NCI-H524 (cell line): ENCODE results near the gene KLF7.
"Not testable (repeated sequence)": the region's sequence is repeated elsewhere in the genome, so short reads cannot be mapped to it uniquely, and the experiment has no call there.

Experiments used
- DNase-seq, 2 experiments: peaks; one replicate each; lab custom pipeline; 2025; lab: John Stamatoyannopoulos, UW

The KLF7 gene

DNA sequence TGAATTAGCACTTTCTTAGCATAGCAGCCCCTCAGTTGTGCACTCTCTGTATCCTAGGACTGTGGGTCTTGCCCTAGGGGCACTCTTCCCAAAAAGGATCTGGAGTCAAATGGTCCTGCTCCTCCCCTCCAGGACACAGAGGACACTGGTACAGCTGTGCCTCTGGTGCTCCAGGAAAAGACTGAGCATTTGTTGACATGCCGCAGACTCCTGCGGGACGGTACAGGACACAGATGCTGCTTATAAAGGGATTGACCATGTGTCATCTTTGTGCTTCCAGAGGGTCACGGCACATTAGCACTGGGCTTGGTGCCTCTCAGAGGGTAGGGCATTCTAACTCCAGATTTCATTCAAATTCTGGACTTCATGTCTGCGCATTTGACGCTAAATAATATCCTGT, 110.5 kb downstream of the KLF7 start:
- DNase-seq, result no peak

DNA sequence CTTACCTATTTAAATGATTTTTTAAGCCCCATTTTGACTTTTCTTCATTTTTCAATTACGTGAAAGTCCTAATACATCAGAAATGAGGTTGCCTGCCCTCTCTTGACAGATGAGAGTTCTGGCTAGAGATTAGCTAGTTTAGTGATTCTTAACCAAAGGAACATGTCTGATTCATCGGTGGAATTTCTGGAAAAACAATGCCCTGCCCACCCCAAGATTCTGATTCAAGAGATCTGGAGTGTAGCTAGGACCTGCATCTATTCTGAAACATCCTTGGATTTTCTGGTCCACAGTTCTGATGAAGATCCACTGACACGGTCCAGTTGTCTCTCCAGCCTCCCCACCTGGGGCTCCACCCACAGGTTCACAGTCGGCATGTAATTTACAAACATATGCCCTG, 111.2 kb downstream of the KLF7 start:
- DNase-seq, result no peak

DNA sequence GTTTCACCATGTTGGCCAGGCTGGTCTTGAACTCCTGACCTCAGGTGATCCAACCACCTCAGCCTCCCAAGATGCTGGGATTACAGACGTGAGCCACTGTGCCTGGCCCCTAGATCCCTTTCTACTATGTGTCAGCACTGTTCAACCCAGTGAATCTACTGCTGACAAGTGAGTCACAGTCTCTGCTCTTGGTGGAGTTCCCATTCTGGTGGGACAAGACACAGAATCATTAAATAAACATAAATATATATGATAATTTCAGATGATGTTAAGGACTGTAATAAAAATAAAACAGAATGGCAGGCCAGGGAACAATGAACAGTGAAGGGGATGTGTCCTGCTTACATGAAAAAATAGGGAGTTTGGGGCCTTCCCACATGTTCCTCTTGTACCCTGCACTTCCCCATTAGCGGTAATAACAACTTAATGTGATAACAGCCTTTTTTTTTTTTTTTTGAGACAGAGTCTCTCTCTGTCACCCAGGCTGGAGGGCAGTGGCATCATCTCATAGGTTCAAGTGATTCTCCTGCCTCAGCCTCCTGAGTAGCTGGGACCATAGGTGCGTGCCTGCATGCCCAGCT, 114.3 kb downstream of the KLF7 start:
- DNase-seq, result no peak

DNA sequence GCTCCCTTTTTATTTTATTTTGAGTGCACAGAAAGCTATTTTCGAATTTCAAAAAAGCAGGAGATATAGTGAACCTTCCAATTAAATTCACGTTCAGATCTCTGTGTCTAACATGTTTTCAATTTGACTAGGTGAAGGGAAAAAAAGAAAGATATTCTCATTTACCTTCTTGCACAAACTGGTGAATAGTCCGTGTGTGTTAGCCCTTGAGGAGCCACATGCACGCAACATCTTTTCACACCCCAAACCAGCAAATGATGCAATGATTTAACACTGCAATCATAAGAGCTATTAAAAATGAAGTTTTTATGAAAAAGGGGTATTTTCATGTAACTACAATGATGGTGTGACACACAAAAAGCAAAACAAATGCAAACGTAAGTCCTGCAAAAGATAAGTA, 116.6 kb downstream of the KLF7 start:
- no peak for DNase-seq

DNA sequence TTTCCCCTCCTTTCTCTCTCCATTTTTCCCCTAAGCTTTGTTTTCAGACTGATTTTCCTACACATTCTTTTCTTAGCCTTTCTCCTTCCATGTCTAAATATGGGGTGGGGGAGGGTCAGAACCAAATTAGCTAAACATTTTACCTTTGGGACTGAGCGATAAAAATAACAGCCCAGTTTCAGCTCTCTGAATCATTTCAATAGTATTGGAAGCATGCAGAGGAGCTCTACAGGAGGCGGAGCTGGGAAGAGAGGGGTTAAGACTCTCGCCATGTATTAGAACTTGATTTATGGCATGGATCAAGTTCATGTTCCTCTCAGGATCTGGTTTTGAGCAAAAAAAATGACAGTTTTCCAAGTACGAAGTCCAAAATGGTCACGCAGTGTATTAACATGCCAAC, 117.3 kb downstream of the KLF7 start:
- DNase-seq, result no peak

DNA sequence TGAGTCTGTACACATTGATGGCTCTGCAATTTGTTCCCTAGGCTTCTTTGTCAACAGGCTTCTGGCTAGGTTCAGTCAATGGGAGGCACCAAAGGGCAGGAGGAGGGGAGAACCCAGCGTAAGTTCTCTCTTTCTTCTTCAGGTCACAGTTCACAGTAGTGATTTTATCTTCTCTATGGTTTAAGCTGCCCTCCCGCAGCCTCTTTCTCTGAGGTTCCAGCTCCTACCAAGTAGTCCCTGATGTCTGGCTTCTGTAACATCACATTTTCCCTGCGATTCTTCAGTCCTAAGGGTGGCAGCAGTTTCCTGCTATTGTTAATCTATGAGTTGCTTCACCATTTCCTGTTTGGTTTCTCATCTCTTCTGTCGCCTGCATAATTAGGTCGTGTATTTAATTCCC, 119.0 kb downstream of the KLF7 start:
- DNase-seq, result no peak

DNA sequence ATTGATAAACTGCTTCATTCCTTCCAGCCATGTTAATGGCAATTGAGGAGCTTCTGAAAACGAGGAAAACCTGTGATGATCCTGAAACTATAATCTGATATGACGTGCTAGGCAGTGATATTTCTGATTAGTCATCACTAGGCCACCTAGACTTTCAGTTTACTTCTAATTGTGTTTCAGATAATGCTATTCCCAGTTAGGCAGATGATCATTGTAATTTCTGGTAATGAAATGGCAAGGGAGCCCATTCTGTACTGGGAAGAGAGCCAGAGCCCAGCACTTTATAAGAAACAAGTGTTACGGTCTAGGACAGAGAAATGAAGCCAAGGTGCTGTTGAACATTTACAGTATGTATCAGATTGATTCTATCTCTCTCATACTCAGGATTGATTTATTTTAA, 120.2 kb downstream of the KLF7 start:
- no peak for DNase-seq

DNA sequence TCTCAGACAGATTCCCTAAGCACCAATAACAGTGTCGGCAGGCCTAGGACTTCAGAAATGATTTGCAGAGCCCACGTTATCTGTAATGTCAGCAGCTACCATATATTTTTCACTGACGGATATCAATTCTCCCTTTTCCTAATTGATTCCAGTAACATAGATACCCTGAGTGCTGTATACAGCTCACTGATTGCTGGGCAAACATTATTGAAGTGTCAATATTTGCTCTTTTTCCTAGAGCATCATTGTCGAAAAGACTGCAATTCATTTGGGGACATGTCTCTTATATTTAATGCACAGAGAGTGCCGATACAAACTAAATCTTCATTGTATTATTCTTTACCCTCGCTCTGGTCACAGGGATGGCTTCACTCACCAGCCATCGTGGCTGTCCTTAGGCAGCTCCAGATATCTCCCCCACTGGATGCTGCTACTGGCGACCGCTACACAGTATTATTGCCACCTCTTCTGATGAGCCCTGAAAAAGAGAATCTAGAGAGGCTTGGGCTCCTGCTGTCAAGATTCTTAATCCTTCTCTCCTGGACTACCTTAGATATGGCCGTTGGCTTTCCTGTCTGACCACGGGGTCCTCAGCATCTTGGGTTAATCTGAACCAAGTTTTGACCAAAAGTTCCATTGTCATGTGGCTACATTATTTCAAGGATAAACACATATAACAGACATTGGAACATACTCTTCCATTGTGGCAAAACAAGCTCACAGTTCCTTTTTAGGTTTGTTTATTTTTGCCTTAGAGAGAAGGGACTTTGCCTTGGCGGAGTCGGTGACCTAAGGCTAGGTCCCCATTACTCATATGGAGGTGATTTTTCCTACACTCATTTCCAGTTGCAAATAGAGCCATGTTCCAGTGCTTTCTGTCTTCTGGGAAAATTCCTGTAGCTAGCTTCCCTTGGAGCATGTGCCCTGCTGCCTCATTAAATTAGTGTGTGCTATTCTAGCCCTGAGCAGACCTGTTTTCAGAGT, 121.1 kb downstream of the KLF7 start:
- no peak for DNase-seq

DNA sequence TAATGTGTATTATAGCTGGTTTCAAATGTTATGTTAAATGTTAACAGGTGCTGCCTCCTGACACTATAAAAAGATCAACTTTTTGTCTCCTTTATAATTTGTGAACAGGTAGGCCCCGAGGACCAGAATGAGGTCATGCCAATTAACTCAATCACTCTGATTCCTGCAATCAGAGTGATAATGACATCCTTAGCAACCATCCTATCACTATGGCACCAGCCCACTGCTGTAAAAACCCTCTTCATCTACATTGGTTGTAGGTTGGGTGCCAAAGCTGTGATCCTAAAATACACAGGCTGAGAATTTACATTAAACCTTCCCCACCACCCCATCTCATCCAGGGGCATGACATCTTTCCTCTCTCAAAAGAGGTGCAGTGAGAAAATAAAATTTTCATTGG, 122.9 kb downstream of the KLF7 start:
- DNase-seq, result no peak

DNA sequence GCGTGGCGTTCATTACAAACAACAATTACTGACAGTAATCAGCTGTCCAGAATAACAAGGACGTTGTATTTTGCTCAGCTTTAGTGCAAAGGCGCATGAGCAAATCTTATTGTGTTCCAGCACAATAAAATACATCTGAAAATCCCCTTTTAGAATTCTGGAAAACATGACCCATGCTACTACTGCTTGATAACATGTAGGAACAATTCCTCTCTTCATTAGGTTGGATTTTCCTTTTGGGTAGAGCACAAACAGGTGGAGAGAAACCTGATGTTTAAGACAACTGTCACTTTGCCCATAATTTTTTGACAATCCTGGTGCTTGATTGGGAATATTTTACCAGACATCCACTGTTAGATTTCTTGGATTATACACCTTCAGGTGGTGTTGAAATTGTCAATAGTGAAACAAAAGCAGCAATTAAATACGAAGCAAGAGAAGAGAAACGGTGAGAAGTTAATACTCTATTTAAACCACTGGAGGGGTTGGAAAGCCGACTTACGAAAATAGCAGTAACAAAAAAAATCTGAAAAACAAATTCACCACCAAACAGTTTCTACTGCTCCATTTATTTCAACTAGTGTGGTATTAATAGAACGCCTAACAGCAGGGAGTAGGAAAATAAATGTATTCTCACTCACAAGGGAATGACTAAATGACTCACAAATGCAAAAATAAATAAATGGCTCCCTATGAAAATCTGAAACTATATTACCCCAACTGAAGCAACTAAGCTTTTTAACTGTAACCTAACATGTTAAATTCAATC, 123.8 kb downstream of the KLF7 start:
- no peak for DNase-seq

DNA sequence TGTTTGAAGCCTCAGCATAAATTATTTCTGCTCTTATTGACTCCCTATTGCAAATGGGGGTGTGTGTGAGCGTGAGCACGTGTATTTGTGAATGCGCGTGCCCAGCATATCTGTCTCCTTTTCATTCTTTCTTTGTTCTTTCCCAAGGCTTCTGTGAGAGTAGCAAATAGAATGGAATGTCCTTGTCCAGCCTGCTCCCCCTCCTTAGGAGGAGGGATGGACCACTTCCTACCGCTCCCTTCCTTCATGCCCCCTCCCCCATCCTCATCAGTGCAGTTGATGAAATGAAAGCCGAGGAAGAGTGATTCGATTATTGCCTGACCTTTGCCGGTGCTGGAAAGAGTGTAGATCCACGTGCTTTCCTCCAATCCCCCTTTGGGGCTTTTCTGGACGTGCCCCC, 124.5 kb downstream of the KLF7 start:
- no peak for DNase-seq

DNA sequence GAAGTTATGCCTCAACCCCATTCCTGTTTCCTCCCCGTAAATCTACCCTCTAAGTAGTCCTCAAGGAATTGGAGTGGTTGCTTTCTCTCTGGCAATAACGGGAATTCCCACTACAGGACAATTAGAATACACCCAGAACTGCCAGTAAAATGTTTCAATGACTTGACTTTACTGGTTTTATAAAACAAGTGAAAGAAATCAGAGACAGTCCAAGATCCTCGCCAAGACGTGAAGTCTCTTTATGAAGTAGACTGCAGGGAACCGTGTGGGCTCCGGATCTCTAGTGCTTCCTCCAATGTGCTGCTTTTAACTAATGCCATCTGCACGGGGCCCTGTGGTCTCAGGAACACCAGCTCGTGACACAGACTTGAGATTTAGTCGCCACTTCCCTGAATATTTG, 125.1 kb downstream of the KLF7 start:
- DNase-seq, result no peak

DNA sequence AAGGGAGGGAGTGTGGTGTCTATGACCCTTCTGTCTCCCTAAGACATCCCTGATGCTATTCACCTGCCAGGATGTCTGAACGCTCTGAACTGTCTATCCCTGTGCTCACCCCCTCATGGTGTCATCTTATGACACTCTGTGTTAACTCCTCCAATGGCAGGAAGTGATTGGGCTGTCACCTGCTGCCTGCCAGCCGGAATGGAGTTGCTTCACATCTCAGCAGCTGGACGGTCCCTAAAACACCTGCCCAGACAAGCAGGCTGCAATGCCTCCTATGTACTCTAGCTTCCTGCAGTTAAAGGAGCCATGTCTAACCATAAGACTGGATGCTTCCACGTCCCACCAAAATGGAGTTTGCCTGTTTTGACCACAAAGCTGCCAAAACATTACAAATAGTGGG, 126.5 kb downstream of the KLF7 start:
- DNase-seq, result no peak

DNA sequence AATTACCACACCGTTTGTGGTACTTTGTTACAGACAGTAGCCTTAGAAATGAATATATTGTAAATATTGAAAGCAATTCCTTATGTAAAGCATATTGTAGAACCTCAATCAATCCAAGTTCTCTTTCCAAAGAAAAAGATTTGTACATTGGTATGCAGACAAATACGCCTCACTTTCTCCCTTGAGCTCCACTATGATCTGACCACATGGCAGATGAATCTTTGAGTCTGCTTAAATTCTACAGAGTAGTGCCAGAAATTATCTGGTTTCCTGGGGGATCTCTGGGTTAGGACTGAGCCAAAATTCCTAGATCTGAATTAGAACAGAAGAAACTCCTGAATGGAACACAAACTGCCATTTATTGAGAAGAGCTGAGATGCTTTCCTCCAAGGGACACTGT, 127.4 kb downstream of the KLF7 start:
- no peak for DNase-seq

DNA sequence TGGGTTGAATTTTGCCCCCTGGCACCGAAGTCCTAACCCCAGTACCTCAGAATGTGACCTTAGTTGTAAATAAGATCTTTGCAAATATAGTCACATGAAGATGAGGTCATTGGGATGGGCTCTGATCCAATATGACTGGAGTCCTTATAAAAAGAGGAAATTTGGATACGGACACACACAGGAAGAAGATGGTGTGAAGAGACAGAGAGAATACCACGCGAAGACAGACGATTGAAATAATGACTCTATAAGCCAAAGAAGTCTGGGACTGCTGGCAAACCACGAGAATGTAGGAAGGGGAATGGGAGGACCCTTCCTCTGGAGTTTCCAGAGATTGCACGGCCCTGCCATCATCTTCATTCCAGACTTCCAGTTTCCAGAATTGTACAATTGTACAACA, 127.9 kb downstream of the KLF7 start:
- DNase-seq, result no peak

DNA sequence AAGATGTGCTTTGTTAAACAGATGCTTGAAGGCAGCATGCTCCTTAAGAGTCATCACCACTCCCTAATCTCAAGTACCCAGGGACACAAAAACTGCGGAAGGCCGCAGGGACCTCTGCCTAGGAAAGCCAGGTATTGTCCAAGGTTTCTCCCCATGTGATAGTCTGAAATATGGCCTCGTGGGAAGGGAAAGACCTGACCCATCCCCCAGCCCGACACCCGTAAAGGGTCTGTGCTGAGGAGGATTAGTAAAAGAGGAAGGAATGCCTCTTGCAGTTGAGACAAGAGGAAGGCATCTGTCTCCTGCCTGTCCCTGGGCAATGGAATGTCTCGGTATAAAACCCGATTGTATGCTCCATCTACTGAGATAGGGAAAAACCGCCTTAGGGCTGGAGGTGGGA, 128.7 kb downstream of the KLF7 start:
- not testable (repeated sequence) for DNase-seq

DNA sequence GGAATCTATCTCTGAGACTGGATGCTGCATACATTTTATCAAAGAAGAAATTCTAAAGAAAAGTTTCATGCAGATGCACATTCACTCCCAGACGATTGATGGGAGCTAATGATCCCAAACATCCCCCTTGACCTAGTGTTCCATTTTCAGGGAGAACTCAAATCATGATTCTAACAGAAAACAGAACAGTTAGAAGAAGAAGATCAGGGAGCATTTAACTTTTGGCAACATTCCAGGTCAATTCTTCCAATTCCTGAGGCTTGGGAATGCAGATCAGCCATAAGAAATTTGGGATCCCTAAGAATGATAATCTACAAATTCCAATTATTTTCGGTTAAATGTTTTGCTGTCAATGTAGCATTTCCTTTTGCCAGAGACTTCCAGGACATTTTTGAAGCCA, 129.9 kb downstream of the KLF7 start:
- no peak for DNase-seq

DNA sequence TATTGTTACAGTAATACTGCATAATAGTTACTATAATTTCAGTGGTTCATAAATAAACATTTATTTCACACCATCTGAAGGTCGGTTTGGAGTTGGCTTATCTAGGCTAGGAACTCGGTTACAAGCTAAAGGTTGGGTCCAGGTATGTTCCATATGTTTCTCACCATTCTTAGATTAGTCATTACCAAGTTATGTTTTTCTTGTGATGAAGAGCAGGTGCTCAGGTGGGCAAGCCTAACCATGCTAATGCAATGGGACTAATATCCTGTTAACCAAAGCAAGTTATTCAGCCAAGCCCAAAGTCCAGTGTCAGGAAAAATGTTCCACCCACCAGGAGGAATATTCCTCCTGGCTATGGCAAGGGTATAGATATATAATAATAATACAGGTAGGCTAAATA, 133.3 kb downstream of the KLF7 start:
- DNase-seq, result no peak
